ENCODE results near the gene MED13L.

- TF ChIP-seq CTCF (conservative IDR thresholded peaks at IDR 0.05; ENCODE audit: low read length) (no peak), EZH2phosphoT487 (IDR thresholded peaks at IDR 0.05; ENCODE audit: borderline replicate concordance, low read depth, low read length) (no peak)
These were observed 232.3 kb downstream of the MED13L start for GRCh38 chr12:116045150-116045549.

Data from OCI-LY7 (cell line).